ENCODE data around the gene RPL31. TPM values are rescaled to one million over a fixed set of nuclear protein-coding genes. Genes with fewer than 3 reads are reported as not detected.

The RPL31 gene
- total and polyA plus RNA-seq, 12 donors: 610 to 4,595 (median 717) TPM

DNA sequence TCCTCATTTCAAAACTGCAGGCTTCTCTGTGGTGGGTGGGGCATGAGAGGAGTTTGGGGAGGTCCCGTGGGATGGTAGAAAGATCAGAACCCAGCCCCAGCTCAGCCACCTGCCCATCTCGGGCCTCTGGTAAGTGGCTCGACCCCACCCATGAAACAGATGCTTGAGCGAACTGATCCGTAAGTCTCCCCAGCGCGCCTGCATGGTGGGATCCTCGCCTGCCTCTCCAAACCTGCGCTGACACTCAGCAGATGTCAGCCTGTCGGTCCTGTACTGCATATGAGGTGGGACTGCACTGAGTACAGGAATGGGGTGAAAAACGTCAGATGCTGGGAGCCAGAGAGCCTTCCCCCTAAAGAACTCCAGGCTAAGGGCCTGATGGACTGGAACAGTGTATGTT is 15.9 kb upstream of the RPL31 start:
- no peak for DNase-seq
- TF ChIP-seq, protein P1, sequence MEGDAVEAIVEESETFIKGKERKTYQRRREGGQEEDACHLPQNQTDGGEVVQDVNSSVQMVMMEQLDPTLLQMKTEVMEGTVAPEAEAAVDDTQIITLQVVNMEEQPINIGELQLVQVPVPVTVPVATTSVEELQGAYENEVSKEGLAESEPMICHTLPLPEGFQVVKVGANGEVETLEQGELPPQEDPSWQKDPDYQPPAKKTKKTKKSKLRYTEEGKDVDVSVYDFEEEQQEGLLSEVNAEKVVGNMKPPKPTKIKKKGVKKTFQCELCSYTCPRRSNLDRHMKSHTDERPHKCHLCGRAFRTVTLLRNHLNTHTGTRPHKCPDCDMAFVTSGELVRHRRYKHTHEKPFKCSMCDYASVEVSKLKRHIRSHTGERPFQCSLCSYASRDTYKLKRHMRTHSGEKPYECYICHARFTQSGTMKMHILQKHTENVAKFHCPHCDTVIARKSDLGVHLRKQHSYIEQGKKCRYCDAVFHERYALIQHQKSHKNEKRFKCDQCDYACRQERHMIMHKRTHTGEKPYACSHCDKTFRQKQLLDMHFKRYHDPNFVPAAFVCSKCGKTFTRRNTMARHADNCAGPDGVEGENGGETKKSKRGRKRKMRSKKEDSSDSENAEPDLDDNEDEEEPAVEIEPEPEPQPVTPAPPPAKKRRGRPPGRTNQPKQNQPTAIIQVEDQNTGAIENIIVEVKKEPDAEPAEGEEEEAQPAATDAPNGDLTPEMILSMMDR (IDR thresholded peaks at IDR 0.05): no peak
- H3K27ac ChIP-seq: no peak overlapping the region
- H3K9me3 ChIP-seq: no peaks in the 10 kb centered on the region
- WGBS, 2 donors: 91 to 92% methylated on average over 11 of the region's 11 CpGs
- peaks cover 0 to 53% (median 8%) of the 10 kb centered on the region in 9 donors for H3K36me3 ChIP-seq
- H3K4me1 ChIP-seq: peaks cover 0 to 19% (median 0%) of the 10 kb centered on the region in 9 donors
- ATAC-seq: no peak
- no peaks in the 10 kb centered on the region for H3K27me3 ChIP-seq
- no peak overlapping the region for H3K4me3 ChIP-seq
- intact Hi-C loops (cut with DNase I): loop anchor here in 5 of 10 donors (5.0 to 10.0 kb wide), 7 partner anchors 81 to 571 kb away; partner anchors contain the start of genes CHST10 (in 1 of the 5) and NPAS2 (in 1 of the 5)

- Histone ChIP-seq H3K4me1 (peaks cover 0 to 19% (median 0%) of the 10 kb centered on the region in 9 donors), H3K36me3 (peaks cover 0 to 51% (median 13%) of the 10 kb centered on the region in 9 donors), H3K27me3 (no peaks in the 10 kb centered on the region), H3K9me3 (no peaks in the 10 kb centered on the region), H3K4me3 (no peak overlapping the region), H3K27ac (no peak overlapping the region)
- 85 to 92% methylated on average over 3 of the region's 3 CpGs for WGBS, 2 donors
- TF ChIP-seq, protein P1 (IDR thresholded peaks at IDR 0.05): no peak
- no peak for ATAC-seq
- DNase-seq: no peak
- intact Hi-C loops (cut with DNase I): loop anchor here in 5 of 10 donors (5.0 to 10.0 kb wide), 7 partner anchors 83 to 573 kb away; partner anchors contain the start of genes CHST10 (in 1 of the 5) and NPAS2 (in 1 of the 5)
These were observed 14.6 kb upstream of the RPL31 start for GRCh38 chr2:100987536-100987935.

DNA sequence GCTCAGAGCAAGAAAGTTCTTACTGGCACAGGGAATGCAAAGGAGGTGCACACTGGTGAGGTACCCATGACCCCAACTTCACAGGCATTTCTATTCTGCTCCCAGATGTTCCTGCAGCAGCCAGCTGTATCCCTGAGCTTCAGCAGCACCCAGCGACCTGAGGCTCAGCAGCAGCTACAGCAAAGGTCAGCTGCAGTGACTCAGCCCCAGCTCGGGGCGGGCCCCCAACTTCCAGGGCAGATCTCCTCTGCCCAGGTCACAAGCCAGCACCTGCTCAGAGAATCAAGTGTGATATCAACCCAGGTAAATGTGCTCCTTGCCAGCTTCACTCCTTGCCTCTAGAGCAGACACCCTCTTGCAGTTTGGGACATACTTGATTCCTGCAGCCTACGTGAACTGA is 14.1 kb upstream of the RPL31 start:
- TF ChIP-seq, protein P1 (IDR thresholded peaks at IDR 0.05): no peak
- peaks cover 0 to 51% (median 13%) of the 10 kb centered on the region in 9 donors for H3K36me3 ChIP-seq
- no peaks in the 10 kb centered on the region for H3K27me3 ChIP-seq
- 86 to 92% methylated on average over 4 of the region's 4 CpGs for WGBS, 2 donors
- intact Hi-C loops (cut with DNase I): loop anchor here in 5 of 10 donors (5.0 to 10.0 kb wide), 7 partner anchors 83 to 573 kb away; partner anchors contain the start of genes CHST10 (in 1 of the 5) and NPAS2 (in 1 of the 5)
- no peak overlapping the region for H3K4me3 ChIP-seq
- no peaks in the 10 kb centered on the region for H3K9me3 ChIP-seq
- DNase-seq: no peak
- peaks cover 0 to 19% (median 0%) of the 10 kb centered on the region in 9 donors for H3K4me1 ChIP-seq
- ATAC-seq: no peak
- H3K27ac ChIP-seq: no peak overlapping the region

DNA sequence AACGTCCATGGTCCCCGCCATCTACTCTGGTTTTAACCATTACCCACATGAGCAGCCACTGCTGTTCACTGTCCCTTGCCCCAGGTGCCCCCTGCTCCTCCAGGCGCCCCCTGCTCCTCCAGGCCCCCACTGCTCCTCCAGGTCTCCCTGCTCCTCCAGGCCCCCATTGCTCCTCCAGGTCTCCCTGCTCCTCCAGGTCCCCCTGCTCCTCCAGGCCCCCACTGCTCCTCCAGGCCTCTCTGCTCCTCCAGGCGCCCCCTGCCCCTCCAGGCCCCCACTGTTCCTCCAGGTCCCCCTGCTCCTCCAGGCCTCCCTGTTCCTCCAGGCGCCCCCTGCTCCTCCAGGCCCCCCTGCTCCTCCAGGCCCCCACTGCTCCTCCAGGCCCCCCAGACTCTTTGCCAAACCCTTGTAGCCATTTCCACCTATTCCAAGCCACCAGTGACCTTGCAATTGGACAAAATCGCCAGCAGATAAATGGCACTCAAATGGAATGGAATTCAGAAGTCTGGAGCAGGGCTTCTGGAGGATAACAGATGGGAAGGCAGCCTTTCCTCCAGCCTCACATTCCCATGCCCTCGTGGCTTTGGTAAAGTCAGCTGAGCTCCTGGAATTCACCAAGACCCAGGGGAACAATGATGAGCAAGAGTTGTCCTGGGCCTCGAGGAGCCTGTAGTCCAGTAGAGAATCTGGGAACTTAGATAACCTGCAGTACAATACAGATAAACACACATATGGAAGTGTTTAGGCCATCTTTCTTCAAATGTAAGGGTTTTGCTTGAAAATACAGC is 13.3 kb upstream of the RPL31 start:
- WGBS, 2 donors: 73 to 82% methylated on average over 8 of the region's 8 CpGs
- Histone ChIP-seq H3K9me3 (no peaks in the 10 kb centered on the region), H3K4me3 (no peak overlapping the region), H3K4me1 (peaks cover 0 to 11% (median 0%) of the 10 kb centered on the region in 9 donors), H3K36me3 (peaks cover 0 to 51% (median 13%) of the 10 kb centered on the region in 9 donors), H3K27me3 (no peaks in the 10 kb centered on the region), H3K27ac (no peak overlapping the region)
- TF ChIP-seq, protein P1 (IDR thresholded peaks at IDR 0.05): no peak
- intact Hi-C loops (cut with DNase I): loop anchor here in 5 of 10 donors (5.0 to 10.0 kb wide), 7 partner anchors 84 to 574 kb away; partner anchors contain the start of genes CHST10 (in 1 of the 5) and NPAS2 (in 1 of the 5)
- ATAC-seq (no peak), DNase-seq (no peak)
